ENCODE data around the gene NEDD4. TPM values are rescaled to one million over a fixed set of nuclear protein-coding genes. Genes with fewer than 3 reads are reported as not detected.
A peak's percentile ranks its signal among the peaks of the same experiment; 100 is the strongest.

NEDD4 gene
- total and polyA plus RNA-seq, 2 of the 4 experiments (the other 2 are of a cell fraction), result 27.4 to 80.7 TPM

DNA sequence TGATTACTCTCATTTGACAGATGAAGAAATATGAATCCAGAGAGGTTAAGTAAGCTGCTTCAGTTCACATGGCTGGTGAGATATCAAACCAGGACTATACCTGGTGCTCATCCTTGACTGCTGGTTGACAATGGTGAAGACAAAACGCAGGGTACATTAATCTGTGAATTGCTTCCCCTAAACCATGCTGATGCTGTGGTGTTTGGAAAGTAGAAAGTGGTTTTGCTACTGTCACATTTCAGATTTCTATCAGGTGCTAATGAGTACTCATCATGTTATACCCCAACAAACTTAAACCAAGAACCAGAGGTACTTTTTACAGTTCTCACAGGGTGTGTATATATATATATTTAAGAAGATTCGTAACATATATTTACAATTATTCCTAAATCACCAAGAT, 165.5 kb downstream of the NEDD4 start:
- no peaks in the 10 kb centered on the region for H3K9me3 ChIP-seq (ENCODE audit: control insufficient read depth, insufficient read depth, low read length)
- H3K18ac ChIP-seq (ENCODE audit: low read depth, low read length), result no peak overlapping the region
- peaks cover 21% of the 10 kb centered on the region for H3K36me3 ChIP-seq (ENCODE audit: control insufficient read depth, insufficient read depth, low read length)
- no peak overlapping the region for H4K91ac ChIP-seq (ENCODE audit: insufficient read depth, low read depth, low read length)
- no peak overlapping the region; the same call in 1 of the 2 replicates for H3K23ac ChIP-seq (ENCODE audit: low read depth, low read length)
- H2BK20ac ChIP-seq (ENCODE audit: low read depth, low read length), result 0 out of 2 replicates have a peak overlapping the region, but pooled peaks have one; percentile 12
- ChIA-PET CTCF (no interaction called here), POLR2A (ENCODE audit: unreplicated experiment) (no interaction called here)
- no peak overlapping the region for H3K4ac ChIP-seq (ENCODE audit: low read depth, low read length)
- intact Hi-C loops (cut with micrococcal nuclease), result no loop called here
- no peak overlapping the region for H4K5ac ChIP-seq (ENCODE audit: low read depth, low read length)
- DNase-seq (no peak), ATAC-seq (ENCODE audit: low read depth) (no peak)
- no peak overlapping the region for H3K56ac ChIP-seq (ENCODE audit: extremely low read depth, insufficient read depth, low read length)
- H3K4me2 ChIP-seq (ENCODE audit: low read depth, low read length), result no peak overlapping the region
- no peak overlapping the region for H3K27ac ChIP-seq (ENCODE audit: insufficient read depth, low read length)
- dilution Hi-C loops (cut with HindIII; ENCODE audit: low sequenced_read_pairs, unreplicated experiment), result no loop called here
- H2BK5ac ChIP-seq (ENCODE audit: low read depth, low read length, poor library complexity, severe bottlenecking), result no peak overlapping the region
- H2AFZ ChIP-seq (replicated peaks; ENCODE audit: low read length, poor library complexity), result no peak overlapping the region
- BruUV-seq (replicated peaks), result no TSS peak
- in situ Hi-C loops (cut with MboI; ENCODE audit: low sequenced_read_pairs), result no loop called here
- no peak overlapping the region for H3K9ac ChIP-seq (ENCODE audit: low read depth, low read length)
- H3K4me3 ChIP-seq (ENCODE audit: insufficient read depth, low read depth, low read length), result no peak overlapping the region
- TF ChIP-seq, protein P1, sequence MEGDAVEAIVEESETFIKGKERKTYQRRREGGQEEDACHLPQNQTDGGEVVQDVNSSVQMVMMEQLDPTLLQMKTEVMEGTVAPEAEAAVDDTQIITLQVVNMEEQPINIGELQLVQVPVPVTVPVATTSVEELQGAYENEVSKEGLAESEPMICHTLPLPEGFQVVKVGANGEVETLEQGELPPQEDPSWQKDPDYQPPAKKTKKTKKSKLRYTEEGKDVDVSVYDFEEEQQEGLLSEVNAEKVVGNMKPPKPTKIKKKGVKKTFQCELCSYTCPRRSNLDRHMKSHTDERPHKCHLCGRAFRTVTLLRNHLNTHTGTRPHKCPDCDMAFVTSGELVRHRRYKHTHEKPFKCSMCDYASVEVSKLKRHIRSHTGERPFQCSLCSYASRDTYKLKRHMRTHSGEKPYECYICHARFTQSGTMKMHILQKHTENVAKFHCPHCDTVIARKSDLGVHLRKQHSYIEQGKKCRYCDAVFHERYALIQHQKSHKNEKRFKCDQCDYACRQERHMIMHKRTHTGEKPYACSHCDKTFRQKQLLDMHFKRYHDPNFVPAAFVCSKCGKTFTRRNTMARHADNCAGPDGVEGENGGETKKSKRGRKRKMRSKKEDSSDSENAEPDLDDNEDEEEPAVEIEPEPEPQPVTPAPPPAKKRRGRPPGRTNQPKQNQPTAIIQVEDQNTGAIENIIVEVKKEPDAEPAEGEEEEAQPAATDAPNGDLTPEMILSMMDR (conservative IDR thresholded peaks at IDR 0.05; ENCODE audit: low read depth, low read length), result no peak
- TF ChIP-seq CHD1 (IDR thresholded peaks at IDR 0.05; ENCODE audit: low read depth, low read length) (no peak), NFE2L2 (IDR thresholded peaks at IDR 0.05; ENCODE audit: low read depth, low read length) (no peak)
- peaks cover 9% of the 10 kb centered on the region; the same call in 1 of the 2 replicates for H3K9me1 ChIP-seq (ENCODE audit: insufficient read depth, low read length)
- H2BK120ac ChIP-seq (ENCODE audit: low read depth, low read length), result no peak overlapping the region
- no peaks in the 10 kb centered on the region for H3K27me3 ChIP-seq (ENCODE audit: control insufficient read depth, insufficient read depth, low read length)
- H3K14ac ChIP-seq (replicated peaks; ENCODE audit: low read depth, low read length), result peak overlapping the region; percentile 39; the same call in 1 of the 2 replicates
- H2AK9ac ChIP-seq (replicated peaks; ENCODE audit: low read depth, low read length, poor library complexity), result no peak overlapping the region
- no peak overlapping the region for H2BK15ac ChIP-seq (ENCODE audit: low read depth, low read length)
- H3K4me1 ChIP-seq (ENCODE audit: control insufficient read depth, insufficient read depth, low read length), result peaks cover 6% of the 10 kb centered on the region
- no peak overlapping the region for H2AK5ac ChIP-seq (ENCODE audit: low read depth, low read length)
- no peaks in the 10 kb centered on the region for H3K79me1 ChIP-seq (ENCODE audit: low read depth in 1 of 2, low read length in 2 of 2)
- no peak overlapping the region for H4K8ac ChIP-seq (ENCODE audit: low read depth in 2 of 2, low read length in 2 of 2)
- H4K20me1 ChIP-seq (ENCODE audit: insufficient read depth, low read length), result peaks cover 7% of the 10 kb centered on the region; the same call in 1 of the 2 replicates
- WGBS, 2 experiments (ENCODE audit: extremely low coverage in 2 of 2, insufficient read length in 1 of 2), result no CpG with 5 or more reads among the region's 2 CpGs

Measured in IMR-90 (cell line).